GM19463 (cell line): ENCODE results near the gene HDGF.

Experiments
- ATAC-seq: cut with Tn5 transposase; IDR thresholded peaks from one replicate; pipeline ENCODE4 v1.9.1; 2021; ENCODE audit warnings: mild to moderate bottlenecking, moderate library complexity; ENCODE audit not compliant: unreplicated experiment

HDGF gene

DNA sequence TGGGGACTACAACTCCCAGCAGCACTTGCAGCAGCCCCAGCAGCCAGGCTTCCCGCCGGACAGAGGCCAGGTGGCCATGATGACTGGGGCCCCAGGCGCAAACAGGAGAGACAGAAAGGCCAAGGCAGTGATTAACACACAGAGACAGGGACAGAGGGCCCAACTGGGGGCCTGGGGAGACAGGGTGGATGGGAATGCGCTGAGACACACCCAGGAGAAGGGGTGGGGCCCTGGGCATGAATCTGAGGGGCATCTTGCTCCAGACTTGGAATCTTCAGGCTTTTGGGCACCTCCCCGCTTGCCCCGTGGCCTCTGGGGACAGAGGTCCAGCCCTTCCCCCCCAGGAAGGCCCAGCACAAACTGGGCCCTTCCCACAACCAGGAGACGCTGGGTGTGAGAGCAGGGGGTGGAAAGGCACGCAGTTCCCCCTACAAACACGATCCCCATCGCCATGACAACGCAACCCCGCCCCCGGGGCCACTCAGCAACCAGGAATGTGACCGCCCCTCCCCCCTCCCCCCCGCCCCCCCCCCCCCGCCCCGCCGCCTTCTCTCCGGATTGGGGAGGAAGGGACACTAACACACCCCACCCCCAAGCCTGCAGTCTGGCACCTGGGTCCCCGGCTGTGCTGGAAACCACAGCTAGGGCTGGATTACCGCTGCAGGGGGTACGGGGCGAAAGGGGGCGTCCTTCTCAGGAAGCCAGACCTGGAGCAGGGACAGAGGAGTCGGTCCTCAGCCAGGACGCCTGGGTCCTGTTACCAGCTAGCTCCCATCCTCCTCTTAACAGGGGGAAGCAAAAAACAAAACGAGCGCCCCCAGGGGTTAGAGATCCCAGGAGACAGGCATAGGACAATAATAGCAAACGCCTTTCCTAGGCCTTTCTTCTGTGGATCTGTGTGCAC lies 4.5 kb downstream of the HDGF start:
- ATAC-seq, result no peak

DNA sequence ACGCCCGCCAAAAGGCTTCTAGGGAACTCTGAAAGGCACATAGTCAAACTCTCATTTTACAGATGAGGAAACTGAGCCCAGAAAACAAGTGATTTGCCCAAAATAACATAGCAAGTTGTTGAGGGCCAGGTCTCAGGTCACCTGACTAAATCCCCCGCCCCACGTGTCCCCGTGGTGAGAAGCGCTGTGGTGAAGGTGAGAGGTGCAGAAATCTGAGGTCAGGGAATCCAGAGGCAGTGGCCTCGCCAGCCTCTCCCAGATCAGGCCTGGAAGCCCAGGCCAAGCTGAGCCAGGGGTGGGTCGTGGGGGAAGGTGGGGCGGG lies 5.1 kb downstream of the HDGF start:
- ATAC-seq, result no peak

DNA sequence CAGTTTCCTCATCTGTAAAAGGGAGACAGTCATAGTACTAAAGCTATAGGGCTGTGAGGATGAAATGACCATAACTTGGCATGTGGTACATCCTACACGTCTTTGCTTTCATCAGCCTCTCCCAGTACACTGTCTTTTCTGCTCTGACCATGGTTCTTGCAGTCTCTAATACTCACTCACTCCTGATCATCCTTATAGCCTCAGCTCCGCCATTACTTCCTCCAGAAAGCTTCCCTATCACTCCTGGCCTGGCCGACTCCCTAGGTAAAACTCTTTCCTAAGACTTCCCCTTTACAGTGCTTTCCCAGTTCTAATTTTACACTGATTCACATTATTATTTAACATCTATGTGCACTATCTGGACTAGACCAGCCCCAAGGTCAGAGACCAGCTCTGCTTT lies 5.6 kb downstream of the HDGF start:
- ATAC-seq, result no peak

DNA sequence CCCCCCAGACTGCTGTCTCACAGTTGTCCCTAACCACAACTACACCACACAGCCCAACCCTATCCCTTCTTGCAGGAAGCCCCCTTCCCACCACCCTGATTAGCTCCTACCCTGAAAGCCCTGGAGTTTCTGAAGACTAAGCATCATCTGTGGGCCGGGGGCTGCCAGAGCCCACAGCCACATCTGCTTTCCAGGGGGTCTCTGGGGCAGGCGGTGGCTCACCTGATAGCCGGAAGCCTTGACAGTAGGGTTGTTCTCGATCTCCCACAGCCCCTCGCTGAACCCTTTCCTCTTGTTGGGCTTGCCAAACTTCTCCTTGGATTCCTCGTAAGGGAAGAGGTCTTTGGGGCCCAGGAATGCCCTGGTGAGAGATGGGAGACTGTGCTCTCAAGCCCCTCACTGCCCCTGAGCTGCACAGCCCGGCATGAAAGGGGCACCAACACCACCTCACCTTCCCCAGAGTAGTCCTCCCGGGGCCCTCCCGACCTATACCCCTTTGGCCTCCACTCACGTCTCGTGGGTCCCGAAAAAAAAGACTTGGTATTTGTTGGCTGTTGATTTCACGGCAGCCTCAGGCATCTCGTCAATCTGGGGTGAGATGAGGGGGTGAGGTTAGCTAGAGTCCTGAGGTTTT lies 6.6 kb downstream of the HDGF start:
- ATAC-seq, result no peak

DNA sequence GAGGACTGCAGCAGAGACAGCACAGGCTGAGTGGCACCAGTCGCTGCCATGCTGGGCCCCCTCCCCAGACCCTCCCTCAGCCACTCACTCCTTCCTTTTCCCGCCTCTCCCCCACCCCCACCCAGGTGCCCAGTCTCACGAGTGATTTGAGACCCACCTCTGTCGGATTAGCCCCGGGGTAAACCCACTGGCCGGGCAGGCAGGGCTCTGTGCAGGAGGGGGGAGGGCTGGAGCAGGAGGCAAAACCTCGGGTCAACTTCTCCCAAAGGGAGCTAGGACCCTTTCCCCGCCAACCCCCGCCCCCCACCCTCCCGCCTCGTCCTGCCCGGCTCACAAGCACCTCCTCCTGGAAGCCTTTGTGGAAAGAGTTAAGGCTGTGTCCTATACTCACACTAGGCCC lies 7.1 kb downstream of the HDGF start:
- no peak for ATAC-seq

DNA sequence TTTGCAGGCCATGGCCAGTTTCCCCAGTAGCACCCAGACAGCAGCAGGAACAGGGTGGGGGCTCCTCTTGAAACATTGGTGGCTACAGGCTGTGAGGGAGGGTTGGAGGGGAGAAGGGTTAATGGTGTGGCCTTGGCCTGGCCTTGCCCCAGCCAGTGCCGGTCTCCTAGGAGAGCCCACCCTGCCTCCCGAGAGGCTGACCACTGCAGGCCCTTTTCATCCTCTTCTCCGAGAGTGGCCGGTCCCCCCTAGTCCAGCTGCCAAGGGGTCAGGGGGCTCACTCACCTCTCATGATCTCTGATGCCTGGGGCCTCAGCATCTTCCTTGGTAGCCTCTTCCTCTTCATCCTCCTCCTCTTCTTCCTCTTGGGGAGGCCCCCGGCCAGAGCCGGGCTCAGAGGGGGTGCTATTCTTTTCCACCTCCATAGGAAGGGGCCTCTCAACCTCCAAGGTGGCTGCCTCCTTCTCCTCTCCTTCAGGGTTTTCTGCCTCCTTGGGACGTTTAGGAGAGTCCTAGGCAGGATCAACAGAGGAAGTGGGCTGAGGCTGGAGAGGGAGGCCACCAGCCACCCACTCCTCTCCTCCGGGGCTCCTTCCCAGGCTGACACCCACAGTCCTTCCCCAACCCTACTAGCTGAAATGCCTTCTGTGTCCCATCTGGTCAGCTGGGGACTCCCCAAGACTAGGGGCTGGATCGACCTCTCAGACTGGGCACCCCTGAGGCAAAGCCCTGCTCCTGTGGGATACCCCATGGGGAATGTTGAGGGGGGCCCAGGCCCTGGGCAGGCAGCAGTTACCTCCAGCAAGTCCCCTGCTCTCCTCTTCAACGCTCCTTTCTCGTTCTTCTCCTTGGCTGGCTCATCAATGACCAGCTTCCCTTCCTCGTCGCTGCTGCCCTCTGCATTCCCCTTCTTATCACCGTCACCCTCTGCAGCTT lies 7.8 kb downstream of the HDGF start:
- ATAC-seq, result no peak

DNA sequence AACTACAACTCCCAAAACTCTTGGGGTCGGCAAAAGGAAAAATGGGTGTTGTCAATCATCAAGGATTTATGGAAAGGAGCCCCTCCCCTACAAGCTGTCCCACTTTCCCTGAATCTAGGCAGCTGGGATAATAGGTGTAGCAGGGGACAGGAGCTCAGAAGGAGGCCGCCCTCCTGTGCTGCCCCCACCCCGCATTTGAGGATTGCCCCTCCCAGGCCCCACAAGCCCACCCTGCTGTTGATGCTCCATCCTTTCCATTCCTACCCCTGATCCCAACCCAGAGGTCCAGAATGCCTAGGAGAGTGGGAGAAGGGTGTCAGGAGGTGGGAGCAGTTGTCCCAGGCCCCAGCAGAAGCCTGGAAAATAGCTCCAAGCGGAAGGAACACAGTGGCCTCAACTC lies 8.7 kb downstream of the HDGF start:
- ATAC-seq, result no peak

DNA sequence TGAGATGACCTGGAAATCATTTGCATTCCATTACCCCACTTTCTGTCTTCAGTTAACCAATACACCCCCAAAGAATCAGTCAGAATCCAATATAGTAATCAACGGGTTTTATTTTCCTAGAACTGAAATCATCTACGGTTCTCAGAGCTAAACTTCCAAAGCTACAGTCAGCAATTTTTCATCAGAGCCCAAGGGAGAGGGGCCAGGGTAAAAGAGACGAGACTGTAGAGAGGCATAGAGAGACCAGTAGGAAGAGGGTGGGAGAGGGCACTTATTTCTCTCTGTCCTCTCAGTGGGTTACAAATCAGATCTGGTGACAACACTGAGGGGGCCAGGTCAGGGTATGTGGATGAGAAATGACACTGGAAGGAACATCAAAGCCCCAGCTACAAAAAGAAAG lies 9.5 kb downstream of the HDGF start:
- ATAC-seq, result no peak

DNA sequence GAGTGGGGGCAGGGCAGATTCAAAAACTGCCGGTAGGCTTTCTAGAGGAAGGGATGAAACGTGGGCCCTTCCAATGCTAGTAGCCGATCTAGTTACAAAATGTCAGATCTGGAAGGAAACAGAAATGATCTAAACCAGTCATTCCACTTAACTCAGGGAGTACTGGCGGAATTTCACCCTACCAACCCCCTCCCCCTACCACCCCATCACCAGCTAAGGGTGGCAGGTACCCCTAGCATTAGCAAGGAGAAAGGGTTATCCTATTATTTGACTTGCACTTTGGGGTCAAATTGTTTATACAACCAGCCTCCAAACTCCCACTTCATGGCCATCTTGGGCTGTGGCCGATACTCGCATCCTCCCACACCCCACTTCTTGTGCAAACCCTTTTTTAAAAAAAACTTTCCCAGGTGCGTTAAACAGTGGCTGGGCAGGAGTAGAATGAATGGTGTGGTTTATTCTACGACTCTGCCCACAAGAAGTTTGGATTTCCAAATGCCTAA lies 9.9 kb downstream of the HDGF start:
- no peak for ATAC-seq

DNA sequence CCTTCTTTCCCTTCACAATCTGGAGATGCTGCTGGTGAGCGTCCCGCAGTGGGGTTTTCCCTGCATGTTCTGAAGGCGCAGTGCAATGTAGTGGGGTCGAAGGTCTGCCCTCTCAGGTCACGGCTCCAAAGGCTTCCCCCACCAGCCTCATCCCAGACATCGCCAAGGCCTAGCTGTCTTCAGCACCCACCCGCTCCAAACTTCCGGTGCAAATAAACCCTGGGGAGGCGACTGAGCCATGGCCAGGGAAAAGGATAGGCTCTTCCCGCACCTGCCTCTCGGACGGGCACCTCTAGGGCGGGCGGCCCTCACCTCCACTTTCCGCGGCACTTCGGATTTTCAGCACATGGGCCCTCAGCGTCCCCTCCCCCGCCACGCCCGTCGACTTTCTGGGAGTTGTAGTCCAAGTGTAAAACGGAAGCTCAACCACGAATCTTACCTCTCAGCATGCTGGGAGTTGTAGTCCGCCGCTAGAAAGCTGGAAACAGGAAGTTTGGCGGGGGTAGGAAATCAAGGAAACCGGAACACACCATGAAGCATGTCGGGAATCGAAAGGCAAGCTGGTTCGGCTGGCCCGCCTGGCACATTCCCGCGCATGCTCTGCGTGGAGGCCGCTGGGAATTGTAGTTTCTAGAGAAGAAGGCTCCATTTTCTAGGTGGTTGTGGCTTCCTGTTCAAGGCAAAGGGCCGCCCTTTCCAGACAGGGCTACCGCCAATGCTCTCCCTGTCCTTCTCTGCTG lies 10.6 kb downstream of the HDGF start, which contains the start of gene MRPL24:
Gene MRPL24, minus strand, starts transcription at position 348 of the 740 bp plus-strand sequence. CDS start 2,384 bp downstream, outside the sequence.
- peak; percentile 89 for ATAC-seq

DNA sequence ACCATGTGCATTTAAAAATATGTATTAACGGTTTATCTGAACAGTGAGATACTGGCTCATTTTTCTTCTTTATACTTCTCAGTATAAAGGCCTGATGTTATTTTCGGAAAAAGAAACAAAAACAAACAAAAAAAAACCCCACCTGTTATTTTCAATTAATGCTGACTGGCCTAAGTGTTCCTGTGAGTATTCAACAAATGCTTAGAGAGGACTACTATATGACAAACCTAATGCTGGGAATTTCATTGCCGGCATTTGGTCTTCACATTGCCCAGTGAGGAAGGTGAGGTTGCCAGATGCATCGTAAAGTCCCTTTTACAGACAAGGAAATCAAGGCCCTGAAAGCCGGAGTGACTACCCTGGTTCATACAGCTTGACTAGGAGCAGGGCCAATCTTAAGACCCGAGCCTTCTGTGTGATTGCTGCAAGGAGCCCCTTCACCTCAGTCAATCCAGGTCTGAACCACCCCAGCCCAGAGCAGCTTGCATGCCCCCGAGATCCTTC lies 11.2 kb downstream of the HDGF start:
- ATAC-seq, result no peak

DNA sequence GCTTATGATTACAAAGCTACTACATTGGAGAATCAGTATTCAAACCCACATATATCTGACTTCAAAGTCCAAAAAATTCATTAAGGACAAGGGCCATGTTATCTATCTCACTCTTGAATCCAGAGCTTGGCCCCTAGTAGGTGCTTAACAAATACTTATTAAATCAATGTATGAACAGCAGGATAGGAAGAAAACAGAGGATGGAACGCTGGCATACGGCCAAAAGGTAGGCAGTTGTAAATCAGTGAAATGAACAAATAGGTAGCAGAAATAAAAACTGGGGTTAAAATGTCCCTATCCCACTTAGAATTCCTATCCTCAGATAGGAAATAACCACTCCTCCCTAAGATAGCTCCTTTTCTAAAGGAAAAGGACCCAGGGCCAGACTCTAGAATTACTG lies 12.6 kb downstream of the HDGF start:
- ATAC-seq, result no peak

DNA sequence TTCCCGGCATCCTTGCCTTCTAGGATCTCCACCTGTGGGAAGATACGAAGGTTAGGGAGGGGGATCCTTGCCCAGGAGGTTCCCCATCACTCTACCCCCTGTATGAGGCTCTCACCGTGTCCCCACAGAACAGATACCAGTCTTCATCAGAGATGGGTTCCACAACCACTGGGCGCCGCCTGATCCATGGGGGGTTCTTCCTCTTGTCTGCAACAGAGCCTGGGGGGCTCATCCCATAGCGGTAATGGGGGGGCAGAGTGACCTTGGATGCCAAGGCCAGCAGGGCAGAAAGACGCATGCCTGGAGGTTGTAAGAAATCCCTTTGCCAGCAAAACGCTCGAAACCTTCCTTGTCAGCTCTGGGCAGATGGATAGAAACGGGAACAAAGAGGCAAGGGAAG lies 13.1 kb downstream of the HDGF start:
- no peak for ATAC-seq

DNA sequence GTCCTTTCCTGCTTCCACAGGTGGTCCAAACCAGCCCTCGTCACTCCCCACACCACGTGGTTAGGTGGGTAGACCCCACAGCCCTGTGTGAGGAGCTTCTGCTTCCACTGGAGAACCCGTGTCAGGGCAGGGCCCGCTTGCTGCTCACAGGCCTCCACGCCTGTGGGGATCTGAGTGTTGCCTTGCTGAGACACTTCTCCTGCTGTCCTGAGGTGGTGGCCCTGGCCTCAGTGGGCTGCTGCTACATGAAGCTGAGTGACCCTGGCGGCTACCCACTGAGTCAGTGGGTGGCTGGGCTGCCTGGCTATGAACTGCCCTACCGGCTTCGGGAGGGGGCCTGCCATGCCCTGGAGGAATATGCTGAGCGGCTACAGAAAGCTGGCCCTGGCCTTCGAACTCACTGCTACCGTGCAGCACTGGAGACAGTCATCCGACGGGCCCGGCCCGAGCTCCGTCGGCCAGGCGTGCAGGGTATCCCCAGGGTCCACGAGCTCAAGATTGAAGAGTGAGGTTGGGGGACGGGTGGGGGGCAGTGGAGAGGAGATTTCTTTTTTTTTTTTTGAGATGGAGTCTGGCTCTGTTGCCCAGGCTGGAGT lies 17.4 kb downstream of the HDGF start:
- no peak for ATAC-seq

DNA sequence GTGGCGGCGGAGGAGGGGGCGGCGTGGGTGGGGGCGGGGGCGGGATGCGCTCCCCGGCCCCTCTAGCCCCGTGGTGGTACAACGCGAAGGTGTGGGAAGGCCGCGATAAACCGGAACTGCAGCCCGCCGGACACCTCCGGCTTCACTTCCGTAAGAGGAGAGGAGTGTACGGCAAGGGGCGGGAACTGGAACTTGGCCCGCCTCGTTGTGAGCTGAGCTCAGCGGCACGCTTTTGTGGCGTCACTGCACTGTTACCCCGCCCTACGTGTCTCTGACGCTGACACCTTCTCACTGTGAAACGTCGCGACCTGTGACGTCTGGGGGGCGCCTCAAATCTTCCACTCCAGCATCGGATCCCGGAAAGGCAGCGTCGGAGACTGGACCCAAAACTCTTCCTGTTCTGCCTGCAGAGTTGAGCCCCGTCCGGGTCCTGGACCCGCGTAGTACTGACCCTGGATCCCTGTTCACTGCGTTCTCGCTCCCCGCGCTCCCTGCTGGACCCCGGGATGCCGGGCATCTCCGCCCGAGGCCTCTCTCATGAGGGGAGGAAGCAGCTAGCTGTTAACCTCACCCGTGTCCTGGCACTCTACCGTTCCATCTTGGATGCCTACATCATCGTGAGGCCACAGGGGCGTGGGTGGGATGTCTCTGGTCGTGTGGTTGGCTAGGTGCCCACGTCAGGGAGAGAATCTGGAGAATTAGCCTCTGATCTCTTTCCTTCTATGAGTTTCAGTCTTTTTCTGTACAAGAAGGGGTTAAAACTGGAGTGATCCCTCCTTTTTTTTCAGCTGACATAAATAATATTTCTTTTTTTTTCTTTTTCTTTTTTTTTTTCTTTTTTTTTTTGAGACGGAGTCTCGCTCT lies 22.6 kb downstream of the HDGF start, which contains the start of gene ISG20L2:
Gene ISG20L2, minus strand, starts transcription at position 168 of the 864 bp plus-strand sequence. CDS start 1,114 bp downstream, outside the sequence.
- peak; percentile 90 for ATAC-seq

DNA sequence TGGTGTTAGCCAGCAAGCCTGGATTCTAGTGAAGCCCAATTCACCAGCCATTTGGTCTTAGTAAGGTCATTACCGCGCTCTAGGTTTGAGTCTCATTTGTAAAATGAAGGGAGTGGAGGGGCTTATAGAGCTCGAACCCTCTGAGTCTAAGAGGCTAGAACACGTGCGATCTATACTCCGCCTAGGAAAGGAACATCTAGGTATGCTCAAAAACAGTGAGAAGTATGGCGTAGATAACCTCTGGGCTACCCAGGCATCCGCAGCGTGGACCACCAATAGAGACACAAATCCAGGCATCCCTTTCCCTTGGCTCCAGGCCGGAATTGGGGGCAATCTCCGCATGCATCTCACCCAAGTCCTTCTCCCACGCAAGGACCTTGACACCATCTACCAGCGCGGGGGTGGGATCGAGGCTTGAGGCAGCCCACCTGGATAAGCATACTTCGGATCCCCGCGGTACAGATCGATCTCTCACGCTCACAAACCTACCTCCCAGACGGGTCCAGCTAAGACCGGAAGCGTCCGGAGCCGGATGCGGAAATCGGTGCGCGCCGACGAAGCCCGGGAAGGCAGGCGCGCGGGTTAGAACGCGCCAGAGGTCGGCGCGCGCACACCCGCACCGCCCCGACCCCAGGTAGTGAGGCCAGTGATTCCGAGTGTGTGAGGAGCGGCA lies 23.4 kb downstream of the HDGF start, which contains the start of gene METTL25B:
Gene METTL25B, plus strand, starts transcription at position 544 of the 673 bp plus-strand sequence. CDS start 636 bp downstream, outside the sequence.
- peak; percentile 60 for ATAC-seq

DNA sequence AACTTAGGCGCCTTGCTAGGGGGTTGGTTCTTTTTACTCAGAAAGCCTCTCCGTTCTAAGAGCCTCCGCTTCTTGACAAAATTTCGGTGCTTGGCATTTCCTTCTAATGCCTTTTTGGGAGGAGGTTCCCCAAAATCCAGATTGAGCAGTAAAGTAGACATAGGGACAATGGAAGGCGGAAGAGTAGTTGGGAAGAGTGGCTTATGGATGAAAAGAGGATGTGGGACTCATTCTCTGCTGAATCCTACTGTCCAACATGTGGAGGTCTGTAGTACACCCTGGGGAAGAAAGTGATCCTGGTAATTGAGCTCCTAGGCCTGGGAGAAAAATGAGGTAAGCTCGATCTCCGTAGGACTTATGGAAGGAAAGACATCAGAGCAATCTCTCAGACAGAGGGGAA lies 24.0 kb downstream of the HDGF start:
- ATAC-seq, result no peak
